Stimulated activated CD8-positive, alpha-beta memory T cell treated with anti-CD3 and anti-CD28 coated beads, Interleukin-12 subunit alpha, Interleukin-12 subunit beta, amount 100 ng/mL, for 4 hours (primary cell): ENCODE measurements around the gene UBE2C.
A peak's percentile ranks its signal among the peaks of the same experiment; 100 is the strongest.
"Not testable (repeated sequence)": the region's sequence is repeated elsewhere in the genome, so short reads cannot be mapped to it uniquely, and the experiment has no call there.

Source experiments
- DNase-seq: peaks from one replicate; pipeline ENCODE4 v3.0.0-alpha.2; 2020; ENCODE audit warnings: low read depth

Gene UBE2C

DNA sequence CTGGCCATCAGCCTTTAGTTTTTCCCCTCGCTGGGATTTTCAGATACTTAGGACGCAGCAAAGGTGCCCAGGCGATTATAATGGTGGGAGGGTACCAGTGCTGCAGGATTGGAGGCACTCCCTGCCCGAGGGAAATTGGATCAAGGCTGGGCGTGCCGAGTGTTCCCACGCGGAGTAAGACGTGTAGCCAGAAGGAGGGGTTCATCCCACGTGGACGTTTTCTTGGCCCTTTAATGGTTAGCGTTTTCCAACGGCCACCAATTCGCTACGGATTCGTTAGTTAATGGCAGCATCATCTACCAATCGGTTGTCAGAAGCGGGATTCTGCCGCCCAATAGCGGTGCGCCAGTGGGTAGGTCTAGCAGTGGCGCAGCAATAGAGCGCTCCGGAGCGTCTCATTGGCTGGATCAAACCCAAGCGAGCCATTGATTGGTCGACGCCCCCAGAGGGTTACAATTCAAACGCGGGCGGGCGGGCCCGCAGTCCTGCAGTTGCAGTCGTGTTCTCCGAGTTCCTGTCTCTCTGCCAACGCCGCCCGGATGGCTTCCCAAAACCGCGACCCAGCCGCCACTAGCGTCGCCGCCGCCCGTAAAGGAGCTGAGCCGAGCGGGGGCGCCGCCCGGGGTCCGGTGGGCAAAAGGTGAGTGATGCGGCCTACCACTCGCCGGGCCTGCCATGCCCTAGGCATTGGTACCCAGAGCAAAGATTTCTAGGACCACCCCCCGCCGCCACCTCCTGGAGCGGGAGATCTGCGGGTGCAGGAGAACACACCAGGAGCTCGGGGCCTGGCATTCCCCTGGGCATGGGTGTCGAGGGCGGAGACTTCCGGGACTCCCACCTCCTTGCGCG lies at the start of gene UBE2C:
Gene UBE2C (plus strand): TSS at position 488 of the 849 bp plus-strand sequence. CDS start 52 bp downstream, at position 540.
- peak; percentile 82 for DNase-seq

GRCh38 chr20:45764618-45765282 lies 47.7 kb upstream of the UBE2C start:
- not testable (repeated sequence) for DNase-seq

GRCh38 chr20:45765307-45765875 lies 47.1 kb upstream of the UBE2C start:
- DNase-seq = no peak

GRCh38 chr20:45765980-45766379 lies 46.5 kb upstream of the UBE2C start:
- DNase-seq = no peak

DNA sequence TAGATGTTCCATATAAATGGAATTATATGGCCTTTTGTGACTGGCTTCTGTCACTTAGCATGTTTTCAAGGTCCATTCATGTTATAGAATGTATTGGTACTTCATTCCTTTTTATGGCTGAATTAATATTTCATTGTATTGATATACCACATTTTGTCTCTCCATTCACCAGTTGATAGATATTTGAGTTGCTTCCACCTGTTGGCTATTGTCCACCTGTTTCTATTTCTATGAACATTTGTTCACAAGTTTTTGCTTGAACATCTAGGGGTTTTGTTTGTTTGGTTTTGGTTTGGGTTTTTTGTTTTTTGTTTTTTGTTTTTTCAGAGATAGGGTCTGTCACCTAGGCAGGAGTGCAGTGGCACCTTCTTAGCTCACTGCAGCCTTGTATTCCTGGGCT lies 44.0 kb upstream of the UBE2C start:
- DNase-seq = no peak

DNA sequence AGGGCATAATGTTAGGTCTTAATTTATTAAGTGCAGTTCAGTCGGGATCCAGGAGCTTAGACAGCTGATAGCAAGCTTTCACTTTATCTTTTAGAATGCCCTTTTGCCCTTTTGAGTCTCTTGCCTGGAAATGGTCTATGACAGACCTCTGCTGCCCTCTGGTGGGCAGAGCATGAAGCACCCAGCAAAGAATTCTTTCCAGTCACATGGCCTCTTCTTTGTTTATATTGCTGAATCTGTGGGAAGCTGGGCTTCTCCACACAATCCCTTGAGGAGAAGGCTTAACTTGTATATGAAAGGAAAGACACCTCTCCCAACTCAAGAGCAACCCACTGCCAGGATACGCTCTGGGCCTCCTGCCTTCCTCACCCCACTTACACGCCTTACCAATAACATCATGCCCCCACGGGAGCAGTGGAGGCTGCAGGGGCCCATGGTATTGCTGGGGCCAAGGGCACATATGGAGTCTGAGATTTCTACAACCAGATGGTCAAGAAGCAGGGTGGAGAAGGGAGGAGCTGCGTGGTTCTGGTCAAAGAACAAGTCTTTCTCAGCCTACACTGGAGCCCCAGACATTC lies 41.2 kb upstream of the UBE2C start:
- peak; percentile 51 for DNase-seq

GRCh38 chr20:45772693-45773092 lies 39.8 kb upstream of the UBE2C start:
- no peak for DNase-seq

GRCh38 chr20:45774945-45775344 lies 37.5 kb upstream of the UBE2C start:
- no peak for DNase-seq

- no peak for DNase-seq
These were observed 37.0 kb upstream of the UBE2C start for GRCh38 chr20:45775411-45775810.

- no peak for DNase-seq
These were observed 35.5 kb upstream of the UBE2C start for GRCh38 chr20:45776931-45777330.

DNA sequence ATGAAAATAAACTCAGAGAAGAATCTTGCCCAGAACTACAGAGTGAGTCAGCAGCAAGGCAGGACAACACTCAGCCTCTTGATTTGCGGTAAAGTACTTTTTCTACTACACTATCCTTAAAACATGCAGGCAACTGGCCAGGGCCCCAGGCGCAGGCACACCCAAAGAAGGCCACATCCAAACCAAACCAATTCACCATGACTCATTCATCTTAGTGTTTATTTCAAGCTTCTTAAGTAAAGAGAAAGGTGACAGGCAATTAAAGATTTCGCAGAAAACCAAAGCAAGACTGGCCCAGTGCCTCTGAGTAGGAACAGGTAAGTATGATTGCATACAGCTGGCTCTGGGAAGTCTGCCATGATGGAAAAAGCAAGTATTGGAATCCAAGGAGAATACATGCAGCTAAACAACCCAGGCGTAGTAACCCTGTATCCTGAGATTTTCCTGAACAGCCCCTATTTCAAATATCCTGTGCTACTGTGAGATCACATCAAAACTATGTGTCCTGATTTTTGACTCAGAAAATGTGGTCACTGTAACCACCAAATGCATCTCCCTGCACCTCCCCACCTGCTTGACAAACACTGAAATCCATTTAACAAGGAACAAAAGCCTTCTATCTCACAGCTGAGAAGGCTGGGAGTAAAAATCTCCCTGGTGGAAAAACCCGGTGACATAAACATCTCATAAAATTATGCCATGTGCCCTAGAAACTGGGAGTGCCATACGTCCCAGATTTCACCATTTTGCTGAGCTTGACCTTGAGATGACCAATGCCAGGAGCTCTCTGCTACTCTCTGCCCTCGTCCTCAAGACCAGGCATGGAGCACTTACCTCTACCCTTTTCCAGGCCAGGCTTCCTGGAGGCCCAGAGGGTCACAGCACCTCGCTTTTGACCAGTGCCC lies 33.2 kb upstream of the UBE2C start:
- DNase-seq = no peak

GRCh38 chr20:45780159-45780558 lies 32.3 kb upstream of the UBE2C start:
- DNase-seq = no peak

DNA sequence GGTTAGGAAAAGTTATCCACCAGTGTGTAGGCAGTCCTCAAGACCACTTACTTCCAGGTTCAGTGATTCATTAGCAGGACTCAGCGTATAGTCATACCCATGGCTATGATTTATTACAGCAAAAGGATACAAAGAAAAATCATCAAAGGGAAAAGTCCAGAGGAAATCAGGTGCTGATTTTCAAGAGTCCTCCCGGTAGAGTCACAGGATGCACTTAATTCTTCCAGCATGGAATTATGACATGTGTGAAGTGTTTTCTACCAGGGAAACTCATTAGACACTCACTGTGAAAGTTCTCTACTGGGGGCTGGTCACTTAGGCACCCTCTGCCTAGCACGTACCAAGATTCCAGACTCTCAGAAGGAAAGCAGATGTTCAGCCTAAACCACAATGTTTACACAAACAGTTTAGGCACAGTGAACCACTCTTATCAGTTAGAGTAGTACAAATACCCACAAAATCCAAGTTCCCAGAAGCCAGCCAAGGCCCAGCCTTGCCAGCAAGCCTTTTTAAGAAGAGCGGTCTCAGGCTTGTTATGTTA lies 31.0 kb upstream of the UBE2C start:
- DNase-seq = no peak

DNA sequence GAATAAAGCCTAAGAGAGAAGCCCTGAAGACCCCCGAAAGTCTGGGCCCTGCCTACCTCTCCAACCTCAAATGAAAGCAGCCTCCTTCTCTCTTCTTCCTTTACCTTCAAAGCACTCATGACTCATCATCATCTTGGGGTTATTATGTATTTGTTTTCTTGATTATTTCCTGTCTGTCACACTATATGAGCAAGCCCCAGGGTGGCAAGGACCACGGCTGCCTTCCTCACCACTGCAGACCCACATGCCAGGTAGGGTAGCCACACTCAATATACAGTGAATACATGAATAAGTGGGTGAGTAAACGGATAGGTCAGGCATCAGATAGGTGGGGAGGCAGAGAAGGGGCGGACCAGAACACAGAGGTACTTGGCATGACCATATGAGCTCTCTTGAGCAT lies 29.6 kb upstream of the UBE2C start:
- no peak for DNase-seq

- no peak for DNase-seq
These were observed 28.7 kb upstream of the UBE2C start for GRCh38 chr20:45783656-45784294.

DNA sequence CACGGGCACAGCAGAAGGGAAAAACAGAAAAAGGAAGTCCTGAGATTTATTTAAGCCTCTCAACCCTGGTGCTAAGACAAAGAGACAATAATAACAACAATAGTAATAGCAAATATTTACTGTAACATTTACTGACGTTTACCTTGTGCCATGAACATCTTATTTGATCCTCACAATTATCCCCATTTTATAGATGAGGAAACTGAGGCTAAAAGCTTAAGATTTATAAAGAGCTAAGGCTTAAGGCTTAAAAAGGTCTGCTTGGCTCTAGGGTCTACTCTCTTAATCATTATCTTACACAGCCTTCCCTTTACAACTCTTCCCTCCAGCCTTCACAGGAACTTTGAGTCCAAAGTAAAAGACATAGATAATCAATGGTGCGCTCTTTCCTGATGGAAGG lies 24.1 kb upstream of the UBE2C start:
- no peak for DNase-seq

DNA sequence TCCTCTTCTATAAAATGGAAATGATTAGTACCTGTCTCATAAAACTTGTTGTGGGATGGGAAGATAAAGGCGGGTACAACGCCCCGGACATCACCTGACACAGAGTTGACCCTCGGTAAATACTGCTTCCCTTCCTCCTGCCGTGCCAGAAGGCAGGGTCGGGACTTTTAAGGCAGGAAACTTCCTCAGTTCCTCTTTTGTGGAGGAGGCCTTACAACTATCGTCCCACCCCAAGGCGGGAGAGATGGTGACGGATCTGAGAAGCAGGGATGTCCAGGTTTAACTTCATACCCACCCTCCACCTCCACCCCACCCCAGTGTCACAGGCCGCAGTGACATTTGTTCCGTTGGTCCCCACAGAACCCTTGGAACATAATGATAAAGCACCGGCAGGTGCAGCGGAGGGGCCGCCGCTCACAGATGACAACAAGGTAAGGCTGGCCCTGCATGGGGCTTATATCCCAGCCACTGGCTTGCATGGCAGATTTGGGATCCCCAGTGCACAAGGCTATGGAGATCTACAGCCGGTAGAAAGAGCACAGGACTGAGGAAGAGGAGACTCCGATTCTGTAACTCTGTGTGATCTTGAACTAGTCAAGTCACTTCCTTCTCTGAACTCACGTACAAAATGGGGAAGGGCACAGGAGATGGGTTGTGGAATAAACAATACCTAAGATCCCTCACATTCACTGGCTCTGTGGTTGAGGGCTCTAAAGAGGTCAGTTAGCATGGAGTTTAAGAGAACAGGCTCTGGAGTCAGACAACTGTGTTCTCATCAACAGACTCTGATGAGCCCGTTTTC lies 19.9 kb upstream of the UBE2C start:
- DNase-seq = no peak

DNA sequence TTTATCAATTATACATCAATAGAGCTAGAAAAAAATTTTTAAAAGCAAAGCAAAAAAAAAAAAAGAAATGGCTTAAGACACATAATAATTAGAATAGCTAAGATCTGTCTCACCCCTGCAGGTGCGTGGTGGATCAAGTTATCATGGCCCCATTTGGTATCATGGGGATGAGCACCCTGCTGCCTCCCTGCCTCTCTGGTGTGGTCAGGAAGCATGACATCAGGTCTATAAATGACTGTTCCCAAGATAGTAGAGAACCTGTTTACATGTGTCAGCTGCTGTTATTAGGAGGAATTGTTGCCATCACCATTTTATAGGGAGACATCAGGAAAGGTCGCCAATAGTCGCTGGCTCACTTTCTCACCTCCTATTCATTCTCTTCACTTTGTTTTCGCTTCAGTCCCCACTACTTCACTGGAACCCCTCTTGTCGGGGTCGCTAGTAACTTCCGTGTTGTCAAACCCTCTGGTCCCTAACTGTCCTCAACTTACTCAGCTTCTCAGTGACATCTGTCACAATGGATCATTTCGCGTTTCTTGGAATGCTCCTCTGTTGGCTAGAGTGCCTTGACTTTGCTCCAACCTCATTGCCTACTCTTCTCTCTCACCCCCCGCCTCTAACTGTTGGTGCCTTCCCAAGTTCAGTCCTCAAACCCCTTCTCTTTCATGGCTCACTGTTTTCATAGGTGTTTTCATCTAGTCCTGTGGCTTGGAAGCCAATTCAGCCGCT lies 15.9 kb upstream of the UBE2C start:
- no peak for DNase-seq

- not testable (repeated sequence) for DNase-seq
These were observed 14.9 kb upstream of the UBE2C start for GRCh38 chr20:45797510-45797909.
